Measurements from ENCODE around the gene ADSS2.
"Not testable (repeated sequence)": the region's sequence is repeated elsewhere in the genome, so short reads cannot be mapped to it uniquely, and the experiment has no call there.

ADSS2 gene

DNA sequence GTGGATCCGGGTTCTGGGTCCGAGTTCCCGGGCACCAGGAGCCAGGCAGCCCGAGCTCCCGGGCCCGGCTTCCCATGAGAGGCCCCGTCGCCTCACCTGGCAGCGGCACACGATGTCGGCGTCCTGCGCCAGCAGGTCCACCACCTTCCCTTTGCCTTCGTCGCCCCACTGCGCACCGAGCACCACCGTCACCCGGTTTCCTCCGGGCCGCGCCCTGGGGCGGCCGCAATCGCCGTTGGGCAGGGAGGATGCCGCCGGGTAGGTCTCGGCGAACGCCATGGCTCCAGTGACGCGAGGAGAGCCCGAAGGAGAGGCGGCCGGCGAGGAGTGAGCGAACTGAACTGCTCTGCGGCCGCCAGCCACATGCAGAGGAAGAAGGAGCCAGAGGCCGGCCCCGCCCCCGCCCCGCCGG is at the start of gene ADSS2:
Gene ADSS2 (minus strand): TSS at position 371 of the 412 bp plus-strand sequence. CDS start 92 bp downstream, at position 279.
- DNase-seq (ENCODE audit: low spot score): no peak

GRCh38 chr1:244500515-244500914 is 48.8 kb upstream of the ADSS2 start:
- DNase-seq (ENCODE audit: low spot score): not testable (repeated sequence)

- not testable (repeated sequence) for DNase-seq (ENCODE audit: low spot score)
Measured at GRCh38 chr1:244499484-244499883, 47.8 kb upstream of the ADSS2 start.

- no peak for DNase-seq (ENCODE audit: low spot score)
Measured at GRCh38 chr1:244497805-244498204, 46.1 kb upstream of the ADSS2 start.

DNA sequence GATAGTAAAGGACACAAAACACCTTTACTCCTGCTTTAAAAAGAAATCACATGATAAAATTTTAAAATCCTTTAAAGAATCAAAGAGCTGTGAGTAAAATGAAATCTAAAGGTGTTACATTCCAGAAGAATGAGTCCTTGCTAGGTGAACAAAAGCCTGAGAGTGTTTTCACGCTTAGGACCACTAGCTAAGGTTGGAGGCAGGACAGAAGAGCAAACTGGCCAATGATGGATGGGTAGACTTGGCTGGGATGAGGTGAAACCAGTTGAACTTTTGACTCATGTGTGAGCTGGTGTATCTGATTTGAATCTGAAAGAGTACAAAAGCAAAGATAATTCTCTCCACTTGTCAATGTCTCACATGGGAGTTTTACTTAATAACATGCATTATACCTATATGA is 44.5 kb upstream of the ADSS2 start:
- DNase-seq (ENCODE audit: low spot score): no peak

GRCh38 chr1:244494653-244495052 is 42.9 kb upstream of the ADSS2 start:
- no peak for DNase-seq (ENCODE audit: low spot score)

DNA sequence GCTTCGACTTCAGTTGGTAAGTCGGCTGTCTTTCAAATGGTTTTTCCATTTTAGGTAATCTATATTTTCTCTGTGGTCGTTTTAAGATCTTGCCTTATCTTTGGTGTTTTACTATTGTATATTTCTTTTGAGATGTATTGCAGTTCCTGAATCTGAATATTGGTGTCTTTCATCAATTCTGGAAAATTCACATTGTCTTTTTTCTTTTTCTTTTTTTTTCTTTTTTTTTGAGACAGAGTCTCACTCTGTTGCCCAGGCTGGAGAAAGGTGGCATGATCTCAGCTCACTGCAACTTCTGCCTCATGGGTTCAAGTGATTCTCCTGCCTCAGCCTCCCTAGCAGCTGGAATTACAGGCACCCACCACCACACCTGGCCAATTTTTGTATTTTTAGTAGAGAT is 33.3 kb upstream of the ADSS2 start:
- DNase-seq (ENCODE audit: low spot score): not testable (repeated sequence)

- no peak for DNase-seq (ENCODE audit: low spot score)
Measured at GRCh38 chr1:244473059-244473605, 21.4 kb upstream of the ADSS2 start.

DNA sequence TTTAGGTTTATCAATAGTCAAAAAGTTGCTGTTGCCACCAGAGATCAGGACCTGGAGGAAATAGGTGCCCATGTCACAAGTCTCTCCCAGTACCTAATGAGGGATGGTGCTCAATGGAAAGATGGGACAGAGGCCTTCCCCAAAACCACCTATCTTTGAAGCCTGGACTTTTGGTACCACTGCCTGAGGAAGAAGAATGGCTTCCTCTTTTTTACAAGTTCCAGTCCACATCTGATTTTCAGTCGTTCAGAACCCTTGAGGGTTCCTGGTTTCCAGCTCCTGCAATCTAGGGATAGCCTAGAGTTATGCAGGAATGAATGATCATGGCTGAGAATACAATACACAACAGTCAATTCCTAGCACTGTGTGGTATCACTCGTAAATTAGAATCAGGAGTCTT is 15.0 kb upstream of the ADSS2 start:
- no peak for DNase-seq (ENCODE audit: low spot score)

DNA sequence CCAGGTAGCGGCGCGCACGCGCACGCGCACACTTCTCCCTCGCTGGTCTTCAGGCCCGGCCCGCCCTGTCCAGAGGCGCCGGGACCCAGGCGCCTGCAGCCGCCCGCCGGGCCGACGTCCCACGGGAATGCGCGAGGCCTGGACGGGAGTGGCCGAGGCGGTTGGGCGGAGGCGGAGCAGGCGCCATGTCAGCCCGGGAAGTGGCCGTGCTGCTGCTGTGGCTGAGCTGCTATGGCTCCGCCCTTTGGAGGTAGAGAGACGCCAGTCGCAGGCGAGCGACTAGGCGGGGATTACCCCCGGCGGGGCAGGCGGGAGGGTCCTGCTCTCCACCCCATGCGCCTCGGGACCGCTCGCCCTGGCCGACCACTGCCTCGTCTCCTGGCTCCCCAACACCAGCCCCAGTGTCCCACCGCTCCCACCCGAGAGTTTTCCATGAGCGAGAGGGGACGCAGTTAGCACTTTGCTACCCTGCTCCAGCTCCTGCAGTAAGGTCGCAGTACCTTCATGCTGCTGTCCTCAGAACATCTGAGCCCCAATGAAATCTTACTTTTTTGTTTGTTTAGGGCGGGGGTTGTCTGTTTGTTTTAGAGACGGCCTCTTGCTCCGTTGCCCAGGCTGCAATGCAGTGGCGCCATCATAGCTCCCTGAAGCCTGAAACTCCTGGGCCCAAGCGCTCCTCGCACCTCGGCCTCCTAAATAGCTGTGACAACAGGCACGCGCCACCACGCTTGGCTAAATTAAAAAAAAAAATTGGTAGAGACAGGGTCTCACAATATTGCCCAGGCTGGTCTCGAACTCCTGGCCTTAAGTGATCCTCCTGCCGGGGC is 9.7 kb upstream of the ADSS2 start, which contains the start of gene CATSPERE:
Gene CATSPERE (plus strand): TSS at position 29 of the 827 bp plus-strand sequence. CDS start 157 bp downstream, at position 186.
- peak; percentile 69 for DNase-seq (ENCODE audit: low spot score)

DNA sequence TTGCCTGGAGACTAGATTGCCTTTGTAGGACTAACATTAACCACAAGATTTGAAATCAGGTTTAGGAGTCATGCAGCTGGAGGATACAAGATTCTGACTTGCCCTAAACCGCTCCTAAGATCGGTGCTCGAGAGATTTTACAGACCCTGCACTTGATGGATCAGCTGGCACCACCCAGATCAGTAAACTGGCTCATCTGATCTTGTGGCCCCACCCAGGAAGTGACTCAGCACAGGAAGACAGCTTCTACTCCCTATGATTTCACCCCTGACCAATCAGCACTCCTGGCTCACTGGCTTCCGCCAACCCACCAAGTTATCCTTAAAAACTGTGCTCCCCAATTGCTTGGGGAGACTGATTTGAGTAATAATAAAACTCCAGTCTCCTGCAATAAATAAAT is 8.5 kb upstream of the ADSS2 start:
- DNase-seq (ENCODE audit: low spot score): no peak

DNA sequence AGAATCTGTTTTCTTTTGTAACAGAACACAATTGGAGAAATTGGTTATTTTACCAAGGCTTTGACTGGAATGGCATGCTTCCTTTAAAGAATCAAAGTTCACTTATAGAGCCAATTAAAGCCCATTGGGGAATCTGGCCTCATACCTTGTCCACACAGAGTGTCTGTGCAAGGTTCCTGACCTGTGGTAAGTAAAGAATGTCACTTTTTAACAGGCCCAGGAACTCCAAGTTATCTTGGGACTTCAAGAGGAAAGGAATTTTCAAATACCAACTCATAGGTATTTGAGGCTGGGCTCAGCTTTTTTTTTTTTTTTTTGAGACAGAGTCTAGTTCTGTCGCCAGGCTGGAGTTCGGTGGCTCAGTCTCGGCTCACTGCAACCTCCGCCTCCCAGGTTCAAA is 7.1 kb upstream of the ADSS2 start:
- DNase-seq (ENCODE audit: low spot score): no peak

DNA sequence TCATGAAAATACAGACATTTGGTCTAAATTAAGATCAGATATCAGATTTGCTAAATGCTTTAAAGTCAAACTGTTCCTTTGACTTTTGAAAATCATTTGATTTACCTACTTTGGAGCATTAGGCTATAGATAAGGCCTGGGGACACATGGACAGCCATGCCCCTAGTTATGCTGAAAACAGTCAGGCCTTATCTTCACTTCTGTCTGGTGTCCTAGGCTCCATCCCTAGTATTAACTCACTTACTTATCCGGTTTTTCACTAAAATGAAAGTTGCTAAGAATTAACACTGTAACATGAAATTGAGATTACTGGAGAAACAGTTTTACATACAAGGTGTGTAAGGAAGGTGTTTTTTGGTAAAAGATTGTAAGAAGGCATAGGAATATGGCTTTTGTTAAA is 4.9 kb upstream of the ADSS2 start:
- DNase-seq (ENCODE audit: low spot score): no peak

- no peak for DNase-seq (ENCODE audit: low spot score)
Measured at GRCh38 chr1:244454412-244454811, 2.7 kb upstream of the ADSS2 start.

DNA sequence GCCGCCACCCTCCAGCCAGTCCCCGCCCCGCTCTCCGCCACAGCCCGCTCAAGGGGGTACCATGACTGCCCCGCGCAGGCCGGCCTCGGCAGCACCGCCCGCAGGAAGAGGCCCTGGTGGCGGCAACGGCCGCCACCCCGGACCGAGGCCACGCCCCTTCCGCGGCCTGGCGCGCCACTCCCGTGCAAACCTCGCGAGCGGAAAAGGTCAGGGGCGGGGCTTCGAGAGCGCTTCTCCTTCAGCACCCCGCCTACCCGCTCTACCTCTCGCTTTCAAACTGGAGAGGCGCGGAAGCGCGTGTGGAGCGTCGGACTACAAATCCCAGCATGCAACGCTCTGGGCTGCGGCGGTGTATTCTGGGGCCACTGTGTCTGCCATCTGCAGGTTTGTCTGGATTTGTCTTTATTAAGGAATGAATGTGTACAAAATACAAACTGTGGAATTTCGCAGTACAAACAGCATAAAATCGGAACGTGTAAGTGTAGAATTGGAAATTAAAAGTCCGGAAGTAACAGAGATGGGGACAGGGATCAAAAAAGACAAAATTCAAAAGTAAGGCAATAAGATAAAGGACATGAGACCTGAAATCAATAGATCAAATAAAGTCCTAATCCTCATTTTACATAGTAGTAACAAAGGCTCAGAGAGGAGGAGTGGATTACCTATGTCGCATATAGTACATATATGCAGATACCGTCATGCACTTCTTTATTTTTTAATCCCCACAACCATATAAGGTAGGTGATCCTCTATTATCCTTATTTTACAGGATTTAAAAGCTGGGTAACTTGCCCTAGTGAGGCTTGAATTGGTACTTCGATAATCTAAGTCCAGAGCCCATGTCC is 464 bp upstream of the ADSS2 start:
- peak; percentile 99 for DNase-seq (ENCODE audit: low spot score)

DNA sequence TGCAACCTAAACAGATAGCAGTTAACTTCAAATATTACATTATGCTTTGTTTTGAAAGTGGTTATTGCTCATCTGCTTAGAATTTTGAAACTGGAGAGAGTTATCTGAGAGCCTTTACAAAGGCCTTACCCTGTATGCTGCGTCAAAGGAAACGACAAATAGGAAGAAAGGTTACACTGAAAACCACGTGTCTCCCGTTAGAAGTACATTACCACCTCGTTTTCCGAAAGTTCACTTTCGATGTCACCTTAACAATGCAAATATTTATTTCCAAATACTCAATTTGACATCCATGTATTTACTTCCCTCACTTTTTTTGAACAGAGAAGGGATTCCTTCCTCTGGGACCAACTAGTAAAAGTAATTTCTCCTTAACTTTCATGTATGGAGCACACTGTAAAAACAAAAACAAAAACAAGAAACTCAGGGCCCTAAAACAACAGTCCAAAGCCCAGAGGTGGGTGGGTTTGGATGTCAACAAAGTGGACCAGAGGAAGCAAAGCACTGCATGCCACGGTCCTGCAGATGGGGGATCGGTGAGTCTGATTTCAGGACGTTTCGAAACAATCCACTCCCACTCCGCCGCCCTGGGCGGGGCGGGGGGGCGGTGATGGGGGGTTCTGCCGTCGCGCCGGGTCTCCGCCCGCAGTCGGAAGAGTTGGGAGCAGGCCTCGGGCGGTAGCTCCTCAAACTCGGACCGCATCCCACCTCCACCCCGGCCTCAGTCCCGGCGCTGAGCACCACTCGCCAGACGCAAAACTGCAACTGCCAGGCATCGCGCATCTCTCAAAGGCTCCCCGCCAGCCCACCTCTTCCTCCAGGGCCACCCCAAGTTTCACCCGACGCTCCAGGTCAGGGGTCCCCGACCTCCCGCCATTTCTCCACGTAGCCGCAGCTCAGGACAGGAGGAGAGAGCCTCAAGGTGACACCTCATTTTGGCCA is 841 bp downstream of the ADSS2 start:
- peak; percentile 79 for DNase-seq (ENCODE audit: low spot score)

- peak; percentile 55 for DNase-seq (ENCODE audit: low spot score)
Measured at GRCh38 chr1:244449936-244450508, 1.7 kb downstream of the ADSS2 start.

- DNase-seq (ENCODE audit: low spot score): no peak
Measured at GRCh38 chr1:244448279-244449036, 3.3 kb downstream of the ADSS2 start.

DNA sequence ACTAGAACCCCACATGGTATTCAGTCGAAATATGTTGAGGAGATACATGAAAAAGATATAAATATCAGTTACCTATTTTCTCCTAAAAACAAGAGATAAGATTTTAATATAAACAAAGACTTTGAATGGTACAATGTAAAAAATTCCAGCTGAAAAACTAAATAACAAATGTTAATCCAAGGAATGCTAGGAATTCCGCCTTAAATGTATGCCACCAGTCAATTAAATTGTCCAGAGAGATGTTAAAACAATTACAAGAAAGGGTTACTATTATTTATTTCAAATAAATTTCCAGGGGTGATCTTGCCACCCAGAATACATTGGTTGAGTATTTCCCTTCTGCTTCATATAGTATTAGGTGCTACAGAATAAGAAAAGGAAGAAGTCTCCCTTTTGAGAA is 4.2 kb downstream of the ADSS2 start:
- DNase-seq (ENCODE audit: low spot score): no peak

GRCh38 chr1:244447024-244447423 is 4.7 kb downstream of the ADSS2 start:
- DNase-seq (ENCODE audit: low spot score): no peak
